ENCODE results near the gene TXNDC15.

DNA sequence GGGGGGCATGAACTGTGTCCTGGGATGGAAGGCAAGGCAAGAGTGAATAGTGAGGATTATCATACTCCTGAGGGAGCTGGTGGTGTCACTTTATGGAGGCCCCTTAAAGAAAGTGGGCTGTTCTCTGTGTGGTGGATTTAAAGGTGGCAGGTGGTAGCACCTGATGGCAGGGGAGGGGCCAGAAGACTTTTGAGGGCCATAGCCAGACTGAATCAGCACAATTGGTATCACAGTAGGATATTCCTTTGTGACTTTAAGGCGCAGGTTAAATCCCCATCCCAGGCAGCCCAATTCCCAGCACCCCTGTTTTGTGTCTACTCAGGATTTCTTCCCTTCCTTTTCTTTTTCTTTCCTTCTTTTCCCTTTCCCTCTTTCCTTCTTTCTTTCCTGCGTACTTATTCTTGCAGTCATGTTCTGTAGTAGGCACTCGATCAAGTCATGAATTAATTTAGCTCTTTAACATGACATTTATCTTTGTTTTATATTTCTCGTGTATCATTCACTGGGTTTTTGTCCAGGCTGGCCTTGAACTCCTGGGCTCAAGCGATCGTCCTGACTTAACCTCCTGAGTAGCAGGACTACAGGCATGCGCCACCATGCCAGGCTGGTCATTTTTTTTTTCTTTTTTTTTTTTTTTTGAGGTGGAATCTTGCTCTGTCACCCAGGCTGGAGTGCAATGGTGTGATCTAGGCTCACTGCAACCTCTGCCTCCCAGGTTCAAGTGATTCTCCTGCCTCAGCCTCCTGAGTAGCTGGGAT is 19.8 kb downstream of the TXNDC15 start:
- TF ChIP-seq POLR2A (IDR thresholded peaks at IDR 0.05) (no peak), CTCF (IDR thresholded peaks at IDR 0.05) (no peak), EP300 (IDR thresholded peaks at IDR 0.05; ENCODE audit: low read depth) (no peak)
